A549 (cell line): ENCODE data around the gene MGLL. TPM values are rescaled to one million over a fixed set of nuclear protein-coding genes. Genes with fewer than 3 reads are reported as not detected.

Experiments
- ATAC-seq, 2 experiments: fragments of 200-7000 bp in 1 of 2; fragments of >200 bp in 1 of 2; cut with Nextera tagmentation in 1 of 2; cut with Tn5 transposase in 1 of 2; 3 replicates each; pipeline versions ENCODE4 v1.8.0 to v1.9.1; 2018 to 2020; ENCODE audit warnings: mild to moderate bottlenecking in 1 of 2, moderate library complexity in 1 of 2
- CTCF ChIA-PET: fragments of 300-600 bp; sonication (Branson Sonifier 250); formaldehyde crosslinking; extraction: SDS; loops from one replicate; lab custom pipeline; 2021; ENCODE audit warnings: antibody characterized with exemption, inconsistent platforms; lab: Yijun Ruan, JAX
- POLR2A ChIA-PET: fragments of 350-600 bp; formaldehyde crosslinking; extraction: SDS; loops from one replicate; lab custom pipeline; 2021; ENCODE audit warnings: antibody characterized with exemption, inconsistent platforms; lab: Yijun Ruan, JAX
- DNase-seq, 2 experiments: peaks; one replicate each; pipeline versions ENCODE4 v3.0.0 to v3.0.0-alpha.2; 2011 to 2016; ENCODE audit warnings: low read depth in 1 of 2, low spot score in 1 of 2
- FAIRE-seq: peaks from 2 replicates; lab custom pipeline; 2011; peaks lifted over from hg19 to GRCh38; lab: Jason Lieb, UNC
- H3K27ac ChIP-seq, 2 experiments: fragments of >200 bp; sonication (Bioruptor Twin); formaldehyde crosslinking; 3 replicates each; pipeline ENCODE4 v1.5.1; 2016 to 2017
- H3K4me1 ChIP-seq: fragments of >200 bp; sonication (Bioruptor Twin); formaldehyde crosslinking; 3 replicates; pipeline ENCODE4 v1.6.1; 2016
- H3K4me2 ChIP-seq: fragments of >200 bp; sonication (Bioruptor Twin); formaldehyde crosslinking; 3 replicates; pipeline ENCODE4 v1.6.1; 2016
- H3K4me3 ChIP-seq: fragments of >200 bp; sonication (Bioruptor Twin); formaldehyde crosslinking; 3 replicates; pipeline ENCODE4 v1.5.1; 2016
- H3K9me3 ChIP-seq: fragments of >200 bp; sonication (Bioruptor Twin); formaldehyde crosslinking; 3 replicates; pipeline ENCODE4 v1.6.1; 2016
- ATOH8 ChIP-seq: fragments of 250-450 bp; sonication (Bioruptor Pico); IDR thresholded peaks from 2 replicates; pipeline ENCODE4 v1.5.0; 2020; ENCODE audit warnings: low read depth, mild to moderate bottlenecking, moderate library complexity
- CHD4 ChIP-seq: fragments of 200-600 bp; sonication (generic); IDR thresholded peaks from 2 replicates; pipeline ENCODE4 v1.6.1; 2016; ENCODE audit warnings: antibody characterized with exemption, mild to moderate bottlenecking, borderline replicate concordance
- E2F6 ChIP-seq: IDR thresholded peaks from 2 replicates; pipeline ENCODE4 v1.6.1; 2012; ENCODE audit warnings: low read depth, borderline replicate concordance
- EHF ChIP-seq: fragments of 250-450 bp; sonication (Bioruptor Pico); IDR thresholded peaks from 2 replicates; pipeline ENCODE4 v1.5.0; 2020; ENCODE audit warnings: mild to moderate bottlenecking
- EP300 ChIP-seq, 2 experiments: fragments of >200 bp; sonication (Bioruptor Twin); formaldehyde crosslinking; IDR thresholded peaks; 2 replicates in 1 of 2; 3 replicates in 1 of 2; pipeline ENCODE4 v1.6.1; 2016 to 2017
- FOSB ChIP-seq: fragments of 250-450 bp; sonication (Bioruptor Pico); IDR thresholded peaks from 2 replicates; pipeline ENCODE4 v1.5.0; 2020; ENCODE audit warnings: mild to moderate bottlenecking, moderate library complexity
- FOXS1 ChIP-seq: fragments of 250-450 bp; sonication (Bioruptor Pico); IDR thresholded peaks from 2 replicates; pipeline ENCODE4 v1.5.0; 2020; ENCODE audit warnings: mild to moderate bottlenecking, moderate library complexity
- GATA3 ChIP-seq: IDR thresholded peaks from 2 replicates; pipeline ENCODE4 v1.6.1; 2012; ENCODE audit warnings: borderline replicate concordance
- HMGXB4 ChIP-seq: fragments of 250-450 bp; sonication (Bioruptor Pico); IDR thresholded peaks from 2 replicates; pipeline ENCODE4 v1.5.0; 2021; ENCODE audit warnings: mild to moderate bottlenecking, moderate library complexity, borderline replicate concordance
- HOXB13 ChIP-seq: fragments of 250-450 bp; sonication (Bioruptor Pico); IDR thresholded peaks from 2 replicates; pipeline ENCODE4 v1.5.0; 2020; ENCODE audit warnings: low read depth, mild to moderate bottlenecking, moderate library complexity
- HOXB5 ChIP-seq: fragments of 250-450 bp; sonication (Bioruptor Pico); IDR thresholded peaks from 2 replicates; pipeline ENCODE4 v1.5.0; 2020; ENCODE audit warnings: mild to moderate bottlenecking, moderate library complexity
- JUN ChIP-seq, 2 experiments: fragments of >200 bp; sonication (Bioruptor Twin); formaldehyde crosslinking; IDR thresholded peaks; 2 replicates in 1 of 2; 3 replicates in 1 of 2; pipeline ENCODE4 v1.6.1; 2016 to 2017
- JUNB ChIP-seq: fragments of >200 bp; sonication (Bioruptor Twin); formaldehyde crosslinking; IDR thresholded peaks from 2 replicates; pipeline ENCODE4 v1.6.1; 2016
- KDM5A ChIP-seq: fragments of 200-600 bp; sonication (generic); IDR thresholded peaks from 2 replicates; pipeline ENCODE4 v1.6.1; 2016; ENCODE audit warnings: antibody characterized with exemption, mild to moderate bottlenecking
- MAFK ChIP-seq: fragments of 450-650 bp; IDR thresholded peaks from 2 replicates; pipeline ENCODE4 v1.6.1; 2014; ENCODE audit not compliant: partially characterized antibody
- MAX ChIP-seq: IDR thresholded peaks from 2 replicates; pipeline ENCODE4 v1.6.1; 2012
- MAZ ChIP-seq: fragments of 150-350 bp; IDR thresholded peaks from 2 replicates; pipeline ENCODE4 v1.6.1; 2014; ENCODE audit warnings: antibody characterized with exemption, low read depth, low read length, borderline replicate concordance
- MYC ChIP-seq: IDR thresholded peaks from 2 replicates; pipeline ENCODE4 v1.6.1; 2012; ENCODE audit warnings: mild to moderate bottlenecking, inconsistent platforms, low read length, improper control_type of control experiment, borderline replicate concordance
- NFE2L2 ChIP-seq: fragments of 150-350 bp; conservative IDR thresholded peaks from 2 replicates; pipeline ENCODE4 v1.6.1; 2014; ENCODE audit warnings: low read length
- PHF8 ChIP-seq: fragments of 200-600 bp; sonication (generic); IDR thresholded peaks from 2 replicates; pipeline ENCODE4 v1.6.1; 2016; ENCODE audit warnings: low read depth, mild to moderate bottlenecking, antibody characterized with exemption, moderate library complexity, borderline replicate concordance
- POLR2AphosphoS2 ChIP-seq: conservative IDR thresholded peaks from 2 replicates; pipeline ENCODE4 v1.6.1; 2012; ENCODE audit warnings: low read length, improper control_type of control experiment, inconsistent platforms
- RAD21 ChIP-seq, 2 experiments: fragments of >200 bp in 1 of 2; sonication (Bioruptor Twin) in 1 of 2; formaldehyde crosslinking in 1 of 2; IDR thresholded peaks in 1 of 2; conservative IDR thresholded peaks in 1 of 2; 2 replicates in 1 of 2; 3 replicates in 1 of 2; pipeline ENCODE4 v1.6.1; 2012 to 2018; ENCODE audit warnings: inconsistent platforms in 1 of 2
- RARB ChIP-seq: fragments of 250-450 bp; sonication (Bioruptor Pico); IDR thresholded peaks from 2 replicates; pipeline ENCODE4 v1.8.0; 2021; ENCODE audit warnings: mild to moderate bottlenecking, moderate library complexity
- RCOR1 ChIP-seq: fragments of 150-350 bp; IDR thresholded peaks from 2 replicates; pipeline ENCODE4 v1.6.1; 2014; ENCODE audit warnings: antibody characterized with exemption, low read length, low read depth
- RFX5 ChIP-seq: fragments of 450-650 bp; IDR thresholded peaks from 2 replicates; pipeline ENCODE4 v1.7.1; 2014; ENCODE audit warnings: antibody characterized with exemption, mild to moderate bottlenecking, moderate library complexity
- SMC3 ChIP-seq: fragments of >200 bp; sonication (Bioruptor Twin); formaldehyde crosslinking; IDR thresholded peaks from 3 replicates; pipeline ENCODE4 v1.6.1; 2018; ENCODE audit warnings: inconsistent platforms
- ZC3H11A ChIP-seq: fragments of 450-650 bp; IDR thresholded peaks from 2 replicates; pipeline ENCODE4 v1.6.1; 2014; ENCODE audit warnings: antibody characterized with exemption, mild to moderate bottlenecking
- ZFP36 ChIP-seq: fragments of 450-650 bp; IDR thresholded peaks from 2 replicates; pipeline ENCODE4 v1.6.1; 2014; ENCODE audit warnings: borderline replicate concordance; ENCODE audit not compliant: partially characterized antibody
- WGBS: methylation state at CpG from one replicate; pipeline ENCODE4 v1.1.6; 2017; ENCODE audit errors: missing lambda C conversion rate; 5-methylcytosine and 5-hydroxymethylcytosine counted together
- polyA plus RNA-seq, 4 experiments: library from polyadenylated mRNA; depleted of rRNA in 3 of 4; stranded (reverse); fragments of >200 nt; fragmentation: RNase III in 1 of 4; extraction: RNeasy Plus Mini Kit Qiagen cat#74134 plus additional on column Dnase treatment in 1 of 4; gene quantifications; 2 replicates in 3 of 4; 3 replicates in 1 of 4; pipeline ENCODE4 v1.2.3, GENCODE V29; 2011 to 2017
- TF ChIP-seq, protein P1 (sequence below): fragments of 450-650 bp; IDR thresholded peaks from 2 replicates; pipeline ENCODE4 v1.6.1; 2014; ENCODE audit warnings: antibody characterized with exemption
- TF ChIP-seq, protein P2 (sequence below): IDR thresholded peaks from 2 replicates; pipeline ENCODE4 v1.6.1; 2012
- TF ChIP-seq, protein P3 (sequence below): fragments of >200 bp; sonication (Bioruptor Twin); formaldehyde crosslinking; IDR thresholded peaks from 3 replicates; pipeline ENCODE4 v1.5.1; 2016

The MGLL gene
- polyA plus RNA-seq, 2 of the 4 experiments (the other 2 are of a cell fraction), result 38.5 to 41.5 TPM

DNA sequence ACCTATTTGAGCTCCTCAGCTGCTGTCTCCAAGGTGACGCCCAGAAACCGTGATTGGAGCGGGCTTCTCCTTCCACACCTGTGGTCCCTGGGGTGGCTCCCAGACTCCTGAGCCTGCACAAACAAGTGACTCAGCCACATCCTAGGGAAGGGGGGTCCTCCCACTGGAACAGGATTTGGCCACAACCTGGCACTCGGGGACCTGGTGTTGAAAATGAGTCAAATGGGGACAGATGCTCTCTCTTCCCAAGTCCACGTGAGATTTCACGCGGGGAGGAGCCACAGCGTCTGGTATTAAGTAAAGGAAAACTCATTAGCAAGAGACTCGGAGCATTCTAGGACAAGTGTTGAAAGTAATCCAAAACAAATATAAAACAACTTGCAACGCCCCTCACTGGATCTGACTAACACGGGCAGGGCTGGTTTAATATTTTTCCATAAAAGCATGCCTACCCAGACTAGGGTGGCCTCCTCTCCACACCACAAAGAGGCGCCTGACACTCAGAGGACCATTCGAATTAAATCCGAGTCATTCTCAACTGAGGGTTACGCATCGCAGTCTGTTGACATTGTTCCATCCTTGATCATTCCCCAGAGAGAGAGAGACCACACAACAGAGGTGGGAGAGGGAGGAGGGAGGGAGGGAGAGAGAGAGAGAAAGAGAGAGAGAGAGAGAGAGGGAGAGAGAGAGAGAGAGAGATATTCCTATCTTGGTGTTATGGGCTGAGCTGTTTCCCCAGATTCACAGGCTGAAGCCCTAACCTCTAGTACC is 74.4 kb downstream of the MGLL start:
- peak; percentile 72 to 82 for ATAC-seq
- 0 out of 2 replicates have a peak, but pooled peaks have one; percentile 37 for TF ChIP-seq RARB (CRISPR knock-in tag)
- TF ChIP-seq HOXB5 (CRISPR knock-in tag), result peak; percentile 75; the same call in 1 of the 2 replicates
- TF ChIP-seq ZFP36, result peak; percentile 34
- TF ChIP-seq CHD4, result no peak
- TF ChIP-seq FOSB (CRISPR knock-in tag), result peak; percentile 52; the same call in 1 of the 2 replicates
- TF ChIP-seq KDM5A, result no peak
- peak; percentile 54; the same call in 1 of the 2 replicates for TF ChIP-seq GATA3
- TF ChIP-seq E2F6, result peak; percentile 17; the same call in 1 of the 2 replicates
- peak; percentile 21; the same call in 1 of the 2 replicates for TF ChIP-seq NFE2L2
- peak; percentile 59 to 72 for TF ChIP-seq RAD21 (conservative IDR thresholded peaks at IDR 0.05 in 1 of 2, IDR thresholded peaks at IDR 0.05 in 1 of 2)
- TF ChIP-seq SMC3, result peak; percentile 72
- peak; percentile 34; the same call in 1 of the 2 replicates for TF ChIP-seq RFX5
- peak; percentile 44; the same call in 1 of the 2 replicates for TF ChIP-seq HOXB13 (CRISPR knock-in tag)
- 0 out of 2 replicates have a peak, but pooled peaks have one; percentile 21 for TF ChIP-seq MAZ
- TF ChIP-seq ATOH8 (CRISPR knock-in tag), result peak; percentile 94
- TF ChIP-seq MAX, result peak; percentile 73
- no peak for TF ChIP-seq PHF8
- TF ChIP-seq POLR2AphosphoS2, result no peak
- peak; percentile 67 to 86; a peak in 4 of 5 replicates for TF ChIP-seq JUN (IDR thresholded peaks at IDR 0.05)
- TF ChIP-seq JUNB, result peak; percentile 83
- TF ChIP-seq, protein P1, sequence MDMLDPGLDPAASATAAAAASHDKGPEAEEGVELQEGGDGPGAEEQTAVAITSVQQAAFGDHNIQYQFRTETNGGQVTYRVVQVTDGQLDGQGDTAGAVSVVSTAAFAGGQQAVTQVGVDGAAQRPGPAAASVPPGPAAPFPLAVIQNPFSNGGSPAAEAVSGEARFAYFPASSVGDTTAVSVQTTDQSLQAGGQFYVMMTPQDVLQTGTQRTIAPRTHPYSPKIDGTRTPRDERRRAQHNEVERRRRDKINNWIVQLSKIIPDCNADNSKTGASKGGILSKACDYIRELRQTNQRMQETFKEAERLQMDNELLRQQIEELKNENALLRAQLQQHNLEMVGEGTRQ, result no peak
- no peak for TF ChIP-seq HMGXB4 (CRISPR knock-in tag)
- TF ChIP-seq MYC, result 0 out of 2 replicates have a peak, but pooled peaks have one; percentile 37
- no peak for TF ChIP-seq ZC3H11A
- TF ChIP-seq EP300 (IDR thresholded peaks at IDR 0.05), result peak; percentile 75 to 80; a peak in 4 of 5 replicates
- TF ChIP-seq, protein P2, sequence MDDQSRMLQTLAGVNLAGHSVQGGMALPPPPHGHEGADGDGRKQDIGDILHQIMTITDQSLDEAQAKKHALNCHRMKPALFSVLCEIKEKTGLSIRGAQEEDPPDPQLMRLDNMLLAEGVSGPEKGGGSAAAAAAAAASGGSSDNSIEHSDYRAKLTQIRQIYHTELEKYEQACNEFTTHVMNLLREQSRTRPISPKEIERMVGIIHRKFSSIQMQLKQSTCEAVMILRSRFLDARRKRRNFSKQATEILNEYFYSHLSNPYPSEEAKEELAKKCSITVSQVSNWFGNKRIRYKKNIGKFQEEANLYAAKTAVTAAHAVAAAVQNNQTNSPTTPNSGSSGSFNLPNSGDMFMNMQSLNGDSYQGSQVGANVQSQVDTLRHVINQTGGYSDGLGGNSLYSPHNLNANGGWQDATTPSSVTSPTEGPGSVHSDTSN, result 0 out of 2 replicates have a peak, but pooled peaks have one; percentile 24
- TF ChIP-seq RCOR1, result no peak
- TF ChIP-seq, protein P3, sequence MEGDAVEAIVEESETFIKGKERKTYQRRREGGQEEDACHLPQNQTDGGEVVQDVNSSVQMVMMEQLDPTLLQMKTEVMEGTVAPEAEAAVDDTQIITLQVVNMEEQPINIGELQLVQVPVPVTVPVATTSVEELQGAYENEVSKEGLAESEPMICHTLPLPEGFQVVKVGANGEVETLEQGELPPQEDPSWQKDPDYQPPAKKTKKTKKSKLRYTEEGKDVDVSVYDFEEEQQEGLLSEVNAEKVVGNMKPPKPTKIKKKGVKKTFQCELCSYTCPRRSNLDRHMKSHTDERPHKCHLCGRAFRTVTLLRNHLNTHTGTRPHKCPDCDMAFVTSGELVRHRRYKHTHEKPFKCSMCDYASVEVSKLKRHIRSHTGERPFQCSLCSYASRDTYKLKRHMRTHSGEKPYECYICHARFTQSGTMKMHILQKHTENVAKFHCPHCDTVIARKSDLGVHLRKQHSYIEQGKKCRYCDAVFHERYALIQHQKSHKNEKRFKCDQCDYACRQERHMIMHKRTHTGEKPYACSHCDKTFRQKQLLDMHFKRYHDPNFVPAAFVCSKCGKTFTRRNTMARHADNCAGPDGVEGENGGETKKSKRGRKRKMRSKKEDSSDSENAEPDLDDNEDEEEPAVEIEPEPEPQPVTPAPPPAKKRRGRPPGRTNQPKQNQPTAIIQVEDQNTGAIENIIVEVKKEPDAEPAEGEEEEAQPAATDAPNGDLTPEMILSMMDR, result peak; percentile 38; the same call in 2 of the 3 replicates
- TF ChIP-seq MAFK, result peak; percentile 35
- peak; percentile 70; the same call in 1 of the 2 replicates for TF ChIP-seq EHF (CRISPR knock-in tag)
- peak; percentile 87; the same call in 1 of the 2 replicates for TF ChIP-seq FOXS1 (CRISPR knock-in tag)

More for the DNA sequence above, 74.4 kb downstream of the MGLL start:
- Histone ChIP-seq H3K4me2 (peak overlapping the region; percentile 88), H3K4me1 (peaks cover 77% of the 10 kb centered on the region), H3K4me3 (peak overlapping the region; percentile 22; the same call in 1 of the 3 replicates), H3K9me3 (no peaks in the 10 kb centered on the region), H3K27ac (peak overlapping the region; percentile 97 to 100)
- FAIRE-seq (no peak), DNase-seq (peak; percentile 84 to 96)
- ChIA-PET CTCF (interaction anchor here (0.6 to 4.0 kb wide), 15 partner anchors 9 to 212 kb away, joined by 3 to 14 read pairs (median 4); no protein-coding TSS in a partner anchor), POLR2A (interaction anchor here (1.0 kb wide), 1 partner anchor 74 kb away, joined by 3 read pairs; the partner anchor contains the start of gene MGLL)
- 1% methylated on average over 12 of the region's 16 CpGs for WGBS
